Prostate gland (tissue), 2 donors: ENCODE data around the gene FXYD2.

Experiments used
- CTCF ChIP-seq, 4 experiments: fragments of 200-600 bp in 2 of 4; fragments of 450-650 bp in 2 of 4; sonication (generic) in 2 of 4; IDR thresholded peaks; 1 replicate in 3 of 4; 2 replicates in 1 of 4; pipeline ENCODE4 v1.5.1; 2016 to 2019; ENCODE audit warnings: antibody characterized with exemption in 4 of 4, mild to moderate bottlenecking in 2 of 4, moderate library complexity in 2 of 4
- POLR2A ChIP-seq: fragments of 450-650 bp; IDR thresholded peaks from one replicate; pipeline ENCODE4 v1.6.1; 2016; ENCODE audit warnings: antibody characterized with exemption, mild to moderate bottlenecking
- POLR2AphosphoS5 ChIP-seq: sonication (generic); formaldehyde crosslinking; IDR thresholded peaks from one replicate; pipeline ENCODE4 v1.6.1; 2017; ENCODE audit warnings: antibody characterized with exemption

- no peak for TF ChIP-seq CTCF (IDR thresholded peaks at IDR 0.05)
- TF ChIP-seq POLR2A: no peak
- TF ChIP-seq POLR2AphosphoS5: no peak
Measured at GRCh38 chr11:117816151-117816741, 8.3 kb downstream of the FXYD2 start.
